Epidermal melanocyte (primary cell): ENCODE results near the gene STXBP6.

Experiments used
- DNase-seq: peaks from one replicate; pipeline ENCODE4 v3.0.0; 2011; ENCODE audit warnings: low spot score; ENCODE audit not compliant: insufficient read length

The STXBP6 gene

GRCh38 chr14:24859559-24859958, 190.4 kb downstream of the STXBP6 start:
- no peak for DNase-seq

- no peak for DNase-seq
These were observed 191.3 kb downstream of the STXBP6 start for GRCh38 chr14:24858684-24859083.

- DNase-seq, result no peak
These were observed 191.9 kb downstream of the STXBP6 start for GRCh38 chr14:24858052-24858451.

- DNase-seq, result no peak
These were observed 192.7 kb downstream of the STXBP6 start for GRCh38 chr14:24857277-24857676.

GRCh38 chr14:24853446-24853845, 196.5 kb downstream of the STXBP6 start:
- DNase-seq, result no peak

- no peak for DNase-seq
These were observed 197.5 kb downstream of the STXBP6 start for GRCh38 chr14:24852312-24853060.

- no peak for DNase-seq
These were observed 198.1 kb downstream of the STXBP6 start for GRCh38 chr14:24851837-24852236.

GRCh38 chr14:24851406-24851805, 198.5 kb downstream of the STXBP6 start:
- DNase-seq, result no peak

GRCh38 chr14:24850072-24850471, 199.9 kb downstream of the STXBP6 start:
- no peak for DNase-seq

- DNase-seq, result no peak
These were observed 200.5 kb downstream of the STXBP6 start for GRCh38 chr14:24849471-24849870.

- DNase-seq, result no peak
These were observed 201.7 kb downstream of the STXBP6 start for GRCh38 chr14:24848102-24848790.

- no peak for DNase-seq
These were observed 202.3 kb downstream of the STXBP6 start for GRCh38 chr14:24847568-24848095.

GRCh38 chr14:24846261-24846660, 203.7 kb downstream of the STXBP6 start:
- no peak for DNase-seq

- no peak for DNase-seq
These were observed 204.1 kb downstream of the STXBP6 start for GRCh38 chr14:24845851-24846250.

GRCh38 chr14:24844011-24844410, 205.9 kb downstream of the STXBP6 start:
- no peak for DNase-seq

GRCh38 chr14:24843494-24843893, 206.5 kb downstream of the STXBP6 start:
- no peak for DNase-seq

GRCh38 chr14:24840204-24840893, 209.6 kb downstream of the STXBP6 start:
- peak; percentile 17 for DNase-seq

- no peak for DNase-seq
These were observed 210.2 kb downstream of the STXBP6 start for GRCh38 chr14:24839617-24840203.

GRCh38 chr14:24838945-24839616, 210.9 kb downstream of the STXBP6 start:
- DNase-seq, result no peak

- DNase-seq, result no peak
These were observed 212.5 kb downstream of the STXBP6 start for GRCh38 chr14:24837280-24838046.
